ENCODE measurements around the gene BCL2L12. TPM values are rescaled to one million over a fixed set of nuclear protein-coding genes. Genes with fewer than 3 reads are reported as not detected.

The BCL2L12 gene
- total RNA-seq, 1 experiment from 2014 or later = 145 TPM

- peaks cover 14% of the 10 kb centered on the region for H3K23me2 ChIP-seq (ENCODE audit: insufficient read length, low read depth, low read length, poor library complexity, severe bottlenecking)
- H4K91ac ChIP-seq (ENCODE audit: insufficient read length, low read depth, low read length) = no peak overlapping the region
- no peak overlapping the region for H3K56ac ChIP-seq (ENCODE audit: insufficient read length, low read depth, low read length)
- no peaks in the 10 kb centered on the region for H4K20me1 ChIP-seq (ENCODE audit: control insufficient read depth, insufficient read depth, insufficient read length)
- H2BK15ac ChIP-seq (ENCODE audit: low read depth, low read length) = no peak overlapping the region
- peaks cover 22 to 56% (median 47%) of the 10 kb centered on the region in 3 experiments for H3K36me3 Mint-ChIP-seq (ENCODE audit: insufficient read depth in 1 of 3, low read depth in 3 of 3)
- H3K9me3 Mint-ChIP-seq = no peaks in the 10 kb centered on the region; a peak in 2 of 5 replicates
- peaks cover 9% of the 10 kb centered on the region for H3K79me2 ChIP-seq (ENCODE audit: insufficient read depth, low read length)
- no peak overlapping the region for H3K9ac ChIP-seq (ENCODE audit: extremely low read depth, insufficient read length, low read length)
- no peak overlapping the region for H2AK5ac ChIP-seq (ENCODE audit: insufficient read length, low read length)
- no peak overlapping the region for H4K5ac ChIP-seq (ENCODE audit: insufficient read length, low read depth, low read length)
- no peak overlapping the region for H3T11ph ChIP-seq (ENCODE audit: low read length)
- H3K23ac ChIP-seq (ENCODE audit: insufficient read length, low read depth, low read length) = no peak overlapping the region
- no peaks in the 10 kb centered on the region for H3K9me3 ChIP-seq (ENCODE audit: control insufficient read depth, low read depth, low read length)
- TF ChIP-seq CTCF (conservative IDR thresholded peaks at IDR 0.05) = no peak
- no peak overlapping the region for H3K4me2 ChIP-seq (ENCODE audit: insufficient read depth, insufficient read length, low read length)
- peaks cover 29 to 37% of the 10 kb centered on the region in 2 experiments for H3K4me1 Mint-ChIP-seq
- H3K14ac ChIP-seq (ENCODE audit: insufficient read depth, low read length) = no peak overlapping the region; the same call in 1 of the 2 replicates
- no peaks in the 10 kb centered on the region; the same call in 1 of the 2 replicates for H3K4me1 ChIP-seq (ENCODE audit: insufficient read depth, low read length)
- no peak overlapping the region for H3K18ac ChIP-seq (ENCODE audit: insufficient read length, low read depth, low read length)
- no peak overlapping the region for H2BK5ac ChIP-seq (ENCODE audit: insufficient read length, low read length)
- no peak overlapping the region for H4K8ac ChIP-seq (replicated peaks; ENCODE audit: insufficient read length, low read depth, low read length)
- H3K79me1 ChIP-seq (ENCODE audit: insufficient read depth, low read depth, low read length, poor library complexity, severe bottlenecking) = peaks cover 13% of the 10 kb centered on the region
- H2BK20ac ChIP-seq (ENCODE audit: low read depth, low read length, poor library complexity, severe bottlenecking) = no peak overlapping the region
- H3K27me3 ChIP-seq (ENCODE audit: insufficient read depth, low read length) = no peaks in the 10 kb centered on the region
- WGBS (ENCODE audit: extremely low coverage, insufficient read length, low lambda C conversion rate) = no CpG with 5 or more reads among the region's 11 CpGs
- no peaks in the 10 kb centered on the region for H3K27me3 Mint-ChIP-seq (ENCODE audit: low read depth)
- no peak overlapping the region for H2BK120ac ChIP-seq (ENCODE audit: low read depth, low read length, poor library complexity, severe bottlenecking)
- H2AFZ ChIP-seq (ENCODE audit: low read length) = no peak overlapping the region
- H3K4ac ChIP-seq (ENCODE audit: low read depth, low read length) = no peak overlapping the region
- no peak overlapping the region for H3K27ac ChIP-seq (ENCODE audit: insufficient read length, low read depth, low read length)
- H2BK12ac ChIP-seq (ENCODE audit: insufficient read length, low read depth, low read length) = no peak overlapping the region
- H3K4me3 Mint-ChIP-seq = no peak overlapping the region; a peak in 2 of 5 replicates
- H3K27ac Mint-ChIP-seq = peak overlapping the region in 1 of 3 experiments; percentile 75; a peak in 2 of 7 replicates
- DNase-seq = no peak
Observed at GRCh38 chr19:49645592-49645991, 20.1 kb upstream of the BCL2L12 start.
